SK-N-SH treated with all-trans-retinoic acid at 6 μM for 48 hours (cell line): Measurements from ENCODE around the gene ABCC1.

Experiments
- ATAC-seq: fragments of 200-7000 bp; cut with Tn5 transposase; 3 replicates; pipeline ENCODE4 v1.9.1; 2020; ENCODE audit warnings: mild to moderate bottlenecking, moderate library complexity
- ARNTL ChIP-seq: fragments of 450-650 bp; formaldehyde crosslinking; IDR thresholded peaks from 2 replicates; pipeline ENCODE4 v1.5.0; 2020; ENCODE audit warnings: low read depth, mild to moderate bottlenecking, moderate library complexity, borderline replicate concordance
- BACH2 ChIP-seq: fragments of 250-450 bp; sonication (Bioruptor Pico); IDR thresholded peaks from 2 replicates; pipeline ENCODE4 v1.9.0; 2021; ENCODE audit warnings: mild to moderate bottlenecking, borderline replicate concordance
- CSDC2 ChIP-seq: fragments of 250-450 bp; sonication (Bioruptor Pico); IDR thresholded peaks from 2 replicates; pipeline ENCODE4 v1.5.0; 2020; ENCODE audit warnings: mild to moderate bottlenecking, moderate library complexity
- ESRRG ChIP-seq: fragments of 250-450 bp; sonication (Bioruptor Pico); IDR thresholded peaks from 2 replicates; pipeline ENCODE4 v1.6.1; 2021; ENCODE audit warnings: mild to moderate bottlenecking
- GLIS3 ChIP-seq: fragments of 250-450 bp; sonication (Bioruptor Pico); IDR thresholded peaks from 2 replicates; pipeline ENCODE4 v1.5.0; 2020; ENCODE audit warnings: mild to moderate bottlenecking, moderate library complexity
- OSR1 ChIP-seq: fragments of 250-450 bp; sonication (Bioruptor Pico); IDR thresholded peaks from 2 replicates; pipeline ENCODE4 v1.8.0; 2022; ENCODE audit warnings: moderate library complexity, mild to moderate bottlenecking, inconsistent platforms
- PATZ1 ChIP-seq: fragments of 250-450 bp; sonication (Bioruptor Pico); IDR thresholded peaks from 2 replicates; pipeline ENCODE4 v1.8.0; 2020; ENCODE audit warnings: mild to moderate bottlenecking, moderate library complexity, borderline replicate concordance
- POU6F1 ChIP-seq: fragments of 250-450 bp; sonication (Bioruptor Pico); IDR thresholded peaks from 2 replicates; pipeline ENCODE4 v1.8.0; 2021; ENCODE audit warnings: low read depth, mild to moderate bottlenecking, moderate library complexity, borderline replicate concordance
- PPARA ChIP-seq: fragments of 250-450 bp; sonication (Bioruptor Pico); IDR thresholded peaks from 2 replicates; pipeline ENCODE4 v1.5.0; 2020; ENCODE audit warnings: mild to moderate bottlenecking, borderline replicate concordance
- RARB ChIP-seq: fragments of 250-450 bp; sonication (Bioruptor Pico); IDR thresholded peaks from 2 replicates; pipeline ENCODE4 v1.8.0; 2021; ENCODE audit warnings: mild to moderate bottlenecking, moderate library complexity
- SNAI2 ChIP-seq: fragments of 250-450 bp; sonication (Bioruptor Pico); IDR thresholded peaks from 2 replicates; pipeline ENCODE4 v1.5.0; 2020; ENCODE audit warnings: mild to moderate bottlenecking, moderate library complexity
- TCF4 ChIP-seq: fragments of 250-450 bp; sonication (Bioruptor Pico); IDR thresholded peaks from 2 replicates; pipeline ENCODE4 v1.8.0; 2021; ENCODE audit warnings: mild to moderate bottlenecking, moderate library complexity, borderline replicate concordance
- TOX ChIP-seq: fragments of 250-450 bp; sonication (Bioruptor Pico); IDR thresholded peaks from 2 replicates; pipeline ENCODE4 v1.8.0; 2021; ENCODE audit warnings: mild to moderate bottlenecking, moderate library complexity, borderline replicate concordance
- ZC3H10 ChIP-seq: fragments of 250-450 bp; sonication (Bioruptor Pico); IDR thresholded peaks from 2 replicates; pipeline ENCODE4 v1.5.1; 2021; ENCODE audit warnings: mild to moderate bottlenecking, moderate library complexity
- ZFP3 ChIP-seq: fragments of 250-450 bp; sonication (Bioruptor Pico); IDR thresholded peaks from 2 replicates; pipeline ENCODE4 v1.5.0; 2020; ENCODE audit warnings: mild to moderate bottlenecking, moderate library complexity
- ZNF565 ChIP-seq: fragments of 450-650 bp; formaldehyde crosslinking; conservative IDR thresholded peaks from 2 replicates; pipeline ENCODE4 v1.5.0; 2020; ENCODE audit warnings: low read depth, mild to moderate bottlenecking, moderate library complexity
- ZNF70 ChIP-seq: fragments of 450-650 bp; formaldehyde crosslinking; IDR thresholded peaks from 2 replicates; pipeline ENCODE4 v1.5.0; 2020; ENCODE audit warnings: mild to moderate bottlenecking, moderate library complexity
- ZNF8 ChIP-seq: fragments of 450-650 bp; formaldehyde crosslinking; IDR thresholded peaks from 2 replicates; pipeline ENCODE4 v1.5.0; 2020; ENCODE audit warnings: mild to moderate bottlenecking, moderate library complexity
- TF ChIP-seq, protein P1 (sequence below): fragments of 250-450 bp; sonication (Bioruptor Pico); IDR thresholded peaks from 2 replicates; pipeline ENCODE4 v1.5.1; 2021; ENCODE audit warnings: mild to moderate bottlenecking, moderate library complexity
- TF ChIP-seq, protein P2 (sequence below): fragments of 250-450 bp; sonication (Bioruptor Pico); IDR thresholded peaks from 2 replicates; pipeline ENCODE4 v1.5.0; 2020; ENCODE audit warnings: mild to moderate bottlenecking, moderate library complexity
- TF ChIP-seq, protein P3 (sequence below): fragments of 250-450 bp; sonication (Bioruptor Pico); IDR thresholded peaks from 2 replicates; pipeline ENCODE4 v1.5.1; 2020; ENCODE audit warnings: low read depth, mild to moderate bottlenecking, moderate library complexity

Gene ABCC1

GRCh38 chr16:16095646-16096045 is 146.2 kb downstream of the ABCC1 start (continued):
- no peak for TF ChIP-seq SNAI2 (CRISPR knock-in tag)
- no peak for TF ChIP-seq GLIS3 (CRISPR knock-in tag)
- no peak for TF ChIP-seq OSR1
- no peak for TF ChIP-seq TOX (CRISPR knock-in tag)
- no peak for TF ChIP-seq ZNF8 (CRISPR knock-in tag)
- TF ChIP-seq RARB (CRISPR knock-in tag): no peak
- no peak for TF ChIP-seq POU6F1 (CRISPR knock-in tag)
- no peak for TF ChIP-seq ZFP3 (CRISPR knock-in tag)
- TF ChIP-seq ESRRG: no peak
- TF ChIP-seq, protein P1, sequence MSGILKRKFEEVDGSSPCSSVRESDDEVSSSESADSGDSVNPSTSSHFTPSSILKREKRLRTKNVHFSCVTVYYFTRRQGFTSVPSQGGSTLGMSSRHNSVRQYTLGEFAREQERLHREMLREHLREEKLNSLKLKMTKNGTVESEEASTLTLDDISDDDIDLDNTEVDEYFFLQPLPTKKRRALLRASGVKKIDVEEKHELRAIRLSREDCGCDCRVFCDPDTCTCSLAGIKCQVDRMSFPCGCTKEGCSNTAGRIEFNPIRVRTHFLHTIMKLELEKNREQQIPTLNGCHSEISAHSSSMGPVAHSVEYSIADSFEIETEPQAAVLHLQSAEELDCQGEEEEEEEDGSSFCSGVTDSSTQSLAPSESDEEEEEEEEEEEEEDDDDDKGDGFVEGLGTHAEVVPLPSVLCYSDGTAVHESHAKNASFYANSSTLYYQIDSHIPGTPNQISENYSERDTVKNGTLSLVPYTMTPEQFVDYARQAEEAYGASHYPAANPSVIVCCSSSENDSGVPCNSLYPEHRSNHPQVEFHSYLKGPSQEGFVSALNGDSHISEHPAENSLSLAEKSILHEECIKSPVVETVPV (CRISPR knock-in tag): no peak

GRCh38 chr16:16096121-16096857 is 146.9 kb downstream of the ABCC1 start:
- peak; percentile 49; the same call in 1 of the 3 replicates for ATAC-seq
- TF ChIP-seq, protein P1 (CRISPR knock-in tag): no peak
- TF ChIP-seq ZC3H10 (CRISPR knock-in tag) (no peak), ZNF565 (CRISPR knock-in tag) (no peak), TCF4 (CRISPR knock-in tag) (no peak), ESRRG (no peak), POU6F1 (CRISPR knock-in tag) (no peak), SNAI2 (CRISPR knock-in tag) (no peak), ZNF8 (CRISPR knock-in tag) (no peak), BACH2 (CRISPR knock-in tag) (no peak), ZNF70 (CRISPR knock-in tag) (no peak), PPARA (CRISPR knock-in tag) (no peak)

DNA sequence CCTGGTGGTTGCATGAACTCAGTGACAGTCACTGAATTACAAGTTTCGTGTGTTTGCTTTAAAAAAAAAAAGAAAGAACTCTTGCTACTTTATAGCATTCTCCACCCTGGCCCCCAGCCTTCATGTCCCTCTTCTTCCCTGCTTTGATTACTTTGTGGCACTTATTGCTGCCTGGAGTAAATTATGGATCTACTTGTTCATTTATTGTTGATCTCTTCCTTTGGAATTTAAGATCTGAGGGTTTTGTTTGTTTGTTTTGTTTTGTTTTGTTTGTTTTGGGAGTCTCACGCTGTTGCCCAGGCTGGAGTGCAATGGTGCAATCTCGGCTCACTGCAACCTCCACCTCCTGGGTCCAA is 147.4 kb downstream of the ABCC1 start:
- no peak for ATAC-seq
- TF ChIP-seq ARNTL (no peak), CSDC2 (CRISPR knock-in tag) (no peak), TCF4 (CRISPR knock-in tag) (no peak), PATZ1 (no peak), POU6F1 (CRISPR knock-in tag) (no peak), ZNF8 (CRISPR knock-in tag) (no peak), ZFP3 (CRISPR knock-in tag) (no peak), ESRRG (no peak), GLIS3 (CRISPR knock-in tag) (no peak), RARB (CRISPR knock-in tag) (no peak), OSR1 (no peak), ZNF565 (CRISPR knock-in tag) (no peak)
- TF ChIP-seq, protein P2, sequence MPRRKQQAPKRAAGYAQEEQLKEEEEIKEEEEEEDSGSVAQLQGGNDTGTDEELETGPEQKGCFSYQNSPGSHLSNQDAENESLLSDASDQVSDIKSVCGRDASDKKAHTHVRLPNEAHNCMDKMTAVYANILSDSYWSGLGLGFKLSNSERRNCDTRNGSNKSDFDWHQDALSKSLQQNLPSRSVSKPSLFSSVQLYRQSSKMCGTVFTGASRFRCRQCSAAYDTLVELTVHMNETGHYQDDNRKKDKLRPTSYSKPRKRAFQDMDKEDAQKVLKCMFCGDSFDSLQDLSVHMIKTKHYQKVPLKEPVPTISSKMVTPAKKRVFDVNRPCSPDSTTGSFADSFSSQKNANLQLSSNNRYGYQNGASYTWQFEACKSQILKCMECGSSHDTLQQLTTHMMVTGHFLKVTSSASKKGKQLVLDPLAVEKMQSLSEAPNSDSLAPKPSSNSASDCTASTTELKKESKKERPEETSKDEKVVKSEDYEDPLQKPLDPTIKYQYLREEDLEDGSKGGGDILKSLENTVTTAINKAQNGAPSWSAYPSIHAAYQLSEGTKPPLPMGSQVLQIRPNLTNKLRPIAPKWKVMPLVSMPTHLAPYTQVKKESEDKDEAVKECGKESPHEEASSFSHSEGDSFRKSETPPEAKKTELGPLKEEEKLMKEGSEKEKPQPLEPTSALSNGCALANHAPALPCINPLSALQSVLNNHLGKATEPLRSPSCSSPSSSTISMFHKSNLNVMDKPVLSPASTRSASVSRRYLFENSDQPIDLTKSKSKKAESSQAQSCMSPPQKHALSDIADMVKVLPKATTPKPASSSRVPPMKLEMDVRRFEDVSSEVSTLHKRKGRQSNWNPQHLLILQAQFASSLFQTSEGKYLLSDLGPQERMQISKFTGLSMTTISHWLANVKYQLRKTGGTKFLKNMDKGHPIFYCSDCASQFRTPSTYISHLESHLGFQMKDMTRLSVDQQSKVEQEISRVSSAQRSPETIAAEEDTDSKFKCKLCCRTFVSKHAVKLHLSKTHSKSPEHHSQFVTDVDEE (CRISPR knock-in tag): no peak
- TF ChIP-seq, protein P3, sequence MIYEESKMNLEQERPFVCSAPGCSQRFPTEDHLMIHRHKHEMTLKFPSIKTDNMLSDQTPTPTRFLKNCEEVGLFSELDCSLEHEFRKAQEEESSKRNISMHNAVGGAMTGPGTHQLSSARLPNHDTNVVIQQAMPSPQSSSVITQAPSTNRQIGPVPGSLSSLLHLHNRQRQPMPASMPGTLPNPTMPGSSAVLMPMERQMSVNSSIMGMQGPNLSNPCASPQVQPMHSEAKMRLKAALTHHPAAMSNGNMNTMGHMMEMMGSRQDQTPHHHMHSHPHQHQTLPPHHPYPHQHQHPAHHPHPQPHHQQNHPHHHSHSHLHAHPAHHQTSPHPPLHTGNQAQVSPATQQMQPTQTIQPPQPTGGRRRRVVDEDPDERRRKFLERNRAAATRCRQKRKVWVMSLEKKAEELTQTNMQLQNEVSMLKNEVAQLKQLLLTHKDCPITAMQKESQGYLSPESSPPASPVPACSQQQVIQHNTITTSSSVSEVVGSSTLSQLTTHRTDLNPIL: no peak
- TF ChIP-seq, all 23 proteins: peak for 0
